Activated gamma-delta T cell treated with Interleukin-2 at 50 U/mL for 16 hours (primary cell): Measurements from ENCODE around the gene BBS7.

Source experiments
- DNase-seq: peaks from one replicate; pipeline ENCODE4 v3.0.0-alpha.2; 2020

Gene BBS7

DNA sequence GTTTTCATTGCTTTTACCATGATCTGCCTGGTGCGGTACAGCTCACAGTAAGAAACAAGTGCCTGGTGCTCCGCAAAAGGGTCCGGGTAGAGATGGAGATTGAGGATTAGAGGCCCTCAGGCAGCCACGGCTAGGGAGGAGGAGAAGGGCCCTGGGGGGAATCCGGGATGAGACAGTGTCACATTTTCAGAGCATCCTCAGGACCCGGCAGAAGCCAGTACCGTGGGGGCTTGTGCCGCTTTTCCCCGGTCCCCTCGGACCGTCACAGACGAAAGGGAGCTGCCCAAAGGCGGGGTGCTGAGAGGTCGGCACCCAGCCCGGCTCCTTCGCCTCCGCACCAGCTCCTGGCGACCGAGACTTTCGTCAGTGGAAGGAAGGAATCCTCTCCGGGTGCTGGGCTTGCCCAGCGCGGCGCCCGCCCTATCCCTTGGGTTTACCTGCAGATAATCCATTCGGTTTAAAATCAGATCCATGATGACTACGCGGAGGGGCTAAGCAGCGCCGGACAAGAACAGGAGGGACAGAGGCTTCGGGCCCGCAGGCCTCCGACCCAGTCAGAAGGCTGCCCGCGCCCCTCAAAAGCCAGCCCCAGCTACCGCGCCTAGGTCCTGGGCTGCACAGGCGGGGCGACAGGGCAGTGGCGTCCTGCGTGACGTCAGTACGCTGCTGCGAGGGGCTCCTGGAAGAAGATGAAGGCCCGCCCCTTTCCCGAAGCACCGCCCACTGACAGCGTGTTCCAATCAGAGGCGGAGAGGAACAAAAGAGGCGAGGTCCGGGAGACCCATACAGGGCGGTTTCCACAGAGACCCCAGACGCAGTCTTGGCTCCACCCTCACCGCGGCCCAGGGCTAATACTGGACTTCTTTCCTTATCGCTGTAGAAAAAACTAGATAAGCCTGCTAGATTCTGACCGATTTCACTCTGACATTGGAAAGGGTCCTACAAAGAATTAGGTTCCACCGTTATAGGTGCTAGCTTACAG, at the start of gene BBS7:
Gene BBS7 (minus strand): TSS at position 634 of the 982 bp plus-strand sequence. CDS start 161 bp downstream, at position 473.
- DNase-seq, result peak; percentile 95

GRCh38 chr4:121913667-121914066, 43.4 kb upstream of the BBS7 start:
- no peak for DNase-seq

GRCh38 chr4:121908346-121908745, 38.1 kb upstream of the BBS7 start:
- no peak for DNase-seq

- DNase-seq, result peak; percentile 21
Measured at GRCh38 chr4:121900132-121900983, 30.1 kb upstream of the BBS7 start.

GRCh38 chr4:121898150-121898549, 27.9 kb upstream of the BBS7 start:
- peak; percentile 4 for DNase-seq

- DNase-seq, result no peak
Measured at GRCh38 chr4:121888134-121888533, 17.9 kb upstream of the BBS7 start.

DNA sequence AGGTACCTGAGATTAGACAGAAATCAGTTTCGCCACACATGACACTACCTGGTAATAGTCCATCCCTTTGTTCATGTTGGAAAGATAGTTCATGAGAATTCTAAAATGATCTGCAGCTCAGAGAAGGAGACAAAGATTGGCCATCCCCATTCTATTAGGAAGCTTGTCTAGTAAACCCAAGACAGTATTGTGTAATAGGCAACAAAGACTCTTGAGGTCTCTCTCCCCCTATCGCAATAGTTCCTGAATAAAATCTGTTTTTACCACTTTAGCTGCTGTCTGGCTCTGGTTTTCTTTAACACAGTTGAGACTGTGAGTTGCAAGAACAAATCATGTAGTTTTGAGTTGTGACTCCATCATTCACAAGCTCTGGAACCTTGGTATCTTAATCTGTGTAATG, 14.8 kb upstream of the BBS7 start:
- no peak for DNase-seq

DNA sequence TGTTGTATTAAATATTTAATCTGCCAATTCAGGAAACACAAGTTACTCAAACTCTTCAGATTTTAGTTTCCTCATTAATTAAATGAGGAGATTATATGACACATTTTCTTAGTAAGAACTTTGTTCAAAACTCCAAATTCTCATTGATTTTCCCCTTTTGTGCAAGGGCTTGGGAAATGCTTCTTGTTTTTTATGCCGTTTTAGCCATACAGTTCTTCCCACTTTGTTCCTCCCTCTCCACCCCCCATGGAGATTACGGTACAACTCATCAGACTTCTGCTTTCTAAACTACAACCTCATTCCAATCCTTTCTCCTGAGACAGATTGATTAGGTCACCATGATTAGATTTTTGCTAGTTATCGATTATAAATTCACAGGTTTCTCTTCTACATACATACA, 10.9 kb upstream of the BBS7 start:
- DNase-seq, result no peak

DNA sequence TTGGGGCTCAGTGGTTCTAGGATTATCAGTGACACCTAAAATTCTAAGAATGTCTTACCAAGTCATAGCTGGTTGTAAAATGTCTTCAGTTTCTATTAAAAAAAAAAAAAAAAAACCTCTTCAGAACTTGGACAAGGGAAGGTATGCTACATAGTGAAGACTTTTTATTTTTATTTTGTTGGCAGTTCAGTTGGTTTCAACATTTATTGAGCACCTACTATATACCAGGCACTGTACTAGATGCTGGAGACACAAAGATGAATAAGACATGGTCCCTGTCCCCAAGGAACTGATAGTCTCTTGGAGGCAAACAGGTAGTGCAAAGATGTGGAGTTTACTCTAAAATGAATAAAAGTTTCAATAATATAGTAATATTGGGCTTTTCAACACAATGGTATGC, 8.9 kb upstream of the BBS7 start:
- no peak for DNase-seq

DNA sequence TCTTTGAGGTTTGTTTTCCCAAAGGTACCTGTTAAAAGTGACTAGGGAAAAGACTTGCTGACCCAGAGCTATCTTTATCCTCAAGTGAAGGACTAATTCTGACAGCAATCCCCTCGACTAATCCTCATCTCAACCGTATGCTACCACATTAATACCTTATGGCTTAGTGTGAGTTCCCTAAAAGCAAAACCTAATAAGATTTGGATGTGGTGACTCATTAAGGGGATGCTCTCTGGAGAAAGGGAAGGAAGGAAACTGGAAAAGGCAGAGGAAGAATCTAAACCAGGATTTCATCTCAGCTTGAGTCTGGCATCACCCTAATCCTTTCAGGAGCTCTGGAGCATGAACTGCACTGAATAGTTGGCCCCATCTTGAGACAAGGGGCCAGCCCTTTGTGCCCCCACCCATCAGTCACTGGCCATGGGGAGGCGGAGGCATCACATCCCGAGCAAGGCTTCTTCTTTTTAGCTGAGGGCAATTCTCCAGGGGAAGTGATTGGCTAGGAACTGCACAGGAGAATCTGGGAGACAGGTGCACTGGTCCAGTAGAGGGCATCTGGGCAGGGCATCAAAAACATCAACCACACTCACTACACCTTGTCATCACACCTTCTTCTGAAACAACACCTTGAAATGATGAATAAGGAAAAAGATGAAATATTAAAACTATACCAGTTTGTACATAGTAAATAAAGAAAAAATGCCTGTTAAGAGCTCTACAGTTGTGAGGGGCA, 6.9 kb upstream of the BBS7 start:
- DNase-seq, result no peak

- no peak for DNase-seq
Measured at GRCh38 chr4:121876070-121876469, 5.8 kb upstream of the BBS7 start.

DNA sequence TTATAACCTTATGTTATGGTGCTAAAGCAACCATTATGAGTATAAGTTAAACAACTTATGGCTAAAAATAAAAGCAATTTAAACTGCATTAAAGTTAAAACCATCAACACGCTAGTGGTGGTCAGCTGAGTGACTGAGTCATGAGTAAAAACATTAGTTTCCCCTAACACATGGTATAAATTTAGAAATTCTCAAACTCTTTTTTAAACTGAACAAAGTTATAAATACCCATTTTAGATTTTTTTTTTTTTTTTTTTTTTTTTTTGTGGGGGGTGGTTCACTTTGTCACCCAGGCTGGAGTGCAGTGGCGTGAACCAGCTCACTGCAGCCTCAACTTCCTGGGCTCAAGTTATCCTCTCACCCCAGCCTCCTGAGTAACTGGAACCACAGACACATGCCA, 5.4 kb upstream of the BBS7 start:
- DNase-seq, result no peak

GRCh38 chr4:121873604-121874003, 3.3 kb upstream of the BBS7 start:
- DNase-seq, result no peak

DNA sequence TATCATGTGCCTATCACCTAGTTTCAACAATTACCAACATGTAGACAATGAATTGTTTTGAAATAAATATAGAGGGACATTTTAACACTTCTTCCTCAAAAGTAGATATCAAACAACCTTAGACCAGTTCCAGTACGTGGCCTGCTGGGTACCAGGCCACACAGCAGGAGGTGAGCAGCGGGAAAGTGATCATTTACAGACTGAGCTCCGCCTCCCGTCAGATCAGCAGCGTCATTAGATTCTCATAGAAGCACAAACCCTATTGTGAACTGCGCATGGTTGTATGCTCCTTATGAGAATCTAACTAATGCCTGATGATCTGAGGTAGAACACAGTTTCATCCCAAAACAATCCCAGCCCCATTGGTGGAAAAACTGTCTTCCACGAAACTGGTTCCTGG, 6.5 kb downstream of the BBS7 start:
- no peak for DNase-seq

DNA sequence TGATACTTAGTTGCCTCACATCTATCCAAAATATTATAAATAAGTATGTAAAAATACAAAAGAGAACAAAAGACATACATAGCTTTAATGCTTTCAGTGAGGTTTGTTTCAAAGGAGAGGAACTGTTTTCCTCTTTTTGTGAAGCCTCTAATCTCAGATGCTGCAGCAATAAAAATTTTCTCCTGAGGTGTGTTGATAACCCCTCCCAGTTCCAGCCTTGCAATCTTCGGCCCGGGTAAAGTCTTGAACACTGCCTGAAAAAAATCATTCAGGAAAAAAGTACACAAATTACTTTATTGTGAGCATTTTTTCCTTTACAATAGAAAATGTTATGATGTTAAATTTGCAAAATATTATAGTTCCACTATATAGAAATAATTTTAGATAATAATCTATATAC, 8.8 kb downstream of the BBS7 start:
- DNase-seq, result no peak

DNA sequence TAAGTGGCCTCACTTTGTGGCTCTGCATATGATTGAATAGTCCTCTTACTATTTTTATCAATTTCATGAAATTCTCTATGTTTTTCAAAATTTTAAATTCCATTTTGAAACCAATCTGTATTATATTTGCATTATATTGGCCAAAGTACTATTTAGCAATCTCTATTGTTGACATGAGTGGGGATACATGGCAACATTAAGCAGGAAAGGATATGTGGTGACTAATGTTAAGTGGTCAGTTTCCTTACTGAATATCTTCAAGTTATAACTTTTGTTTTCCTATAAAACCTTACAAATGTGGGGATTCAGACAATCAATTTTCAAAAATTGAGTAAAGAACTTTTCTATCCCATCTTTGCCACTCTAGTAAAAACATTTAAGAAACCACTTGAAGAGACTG, 10.2 kb downstream of the BBS7 start:
- no peak for DNase-seq

GRCh38 chr4:121851354-121851753, 18.9 kb downstream of the BBS7 start:
- no peak for DNase-seq

DNA sequence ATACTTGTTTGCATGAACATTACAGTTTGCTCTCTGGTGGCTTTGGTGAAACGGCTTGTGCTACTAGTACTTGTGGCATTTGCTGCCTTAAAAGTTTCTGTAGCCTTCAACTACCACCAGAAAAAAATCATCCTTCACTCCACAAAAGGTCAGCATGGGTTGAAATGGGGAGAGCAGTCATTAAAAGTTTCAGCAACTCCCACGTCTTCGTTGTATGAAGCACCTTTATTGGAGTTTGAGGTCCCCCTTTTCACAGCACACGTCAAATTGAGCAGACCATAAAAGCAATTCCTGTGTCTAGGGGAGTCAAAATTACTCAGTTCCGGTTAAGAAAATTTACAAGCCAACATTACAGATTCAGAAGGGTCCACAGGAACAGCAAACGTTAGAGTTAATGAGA, 23.6 kb downstream of the BBS7 start:
- DNase-seq, result no peak

DNA sequence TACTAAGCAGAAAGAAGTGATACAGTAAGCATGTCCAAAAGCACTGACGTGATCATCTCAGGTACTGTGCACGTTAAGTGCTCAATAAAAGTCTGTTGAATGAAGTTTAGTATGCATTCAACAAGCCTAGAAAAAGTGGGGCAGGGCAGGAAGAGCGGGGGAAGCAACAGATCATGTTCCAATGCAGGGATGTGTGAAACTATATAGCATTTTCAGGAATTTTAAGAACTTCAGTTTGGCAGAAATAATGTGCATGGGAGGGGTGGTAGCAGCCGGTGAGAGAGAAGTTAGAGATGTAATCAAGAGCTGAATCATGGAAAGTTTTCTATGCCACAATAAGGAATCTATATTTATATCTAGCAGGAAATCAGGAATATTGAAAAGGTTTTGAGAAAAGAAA, 27.4 kb downstream of the BBS7 start:
- DNase-seq, result no peak

- DNase-seq, result no peak
Measured at GRCh38 chr4:121838136-121838535, 32.1 kb downstream of the BBS7 start.

GRCh38 chr4:121829511-121829910, 40.8 kb downstream of the BBS7 start:
- DNase-seq, result no peak

DNA sequence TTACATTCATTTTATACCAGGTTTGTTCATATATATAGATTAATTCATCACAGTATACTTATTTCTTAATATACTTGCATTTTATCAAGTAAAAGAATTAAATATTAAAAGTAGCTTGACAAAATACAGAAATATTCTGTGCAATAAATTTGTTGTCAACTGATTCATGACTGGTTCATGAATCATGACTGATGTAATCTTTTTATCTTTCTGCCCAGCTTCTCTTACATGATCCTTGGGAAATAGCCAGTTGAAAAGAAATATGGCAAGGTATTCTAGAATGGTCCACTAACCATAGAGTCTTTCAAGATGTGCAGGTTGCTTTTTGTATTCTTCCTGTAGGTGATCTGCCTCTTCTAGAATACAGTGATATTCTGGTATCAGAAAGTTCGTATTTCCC, 42.4 kb downstream of the BBS7 start:
- no peak for DNase-seq

- DNase-seq, result no peak
Measured at GRCh38 chr4:121824950-121825349, 45.3 kb downstream of the BBS7 start.
